Activated T-helper 2 cell treated with anti-CD3 and anti-CD28 coated beads, Interferon-gamma antibody, Interleukin-2, Interleukin-4, amounts not matched to agents 10 μg/mL and 5 μg/mL and 100 μg/mL, durations not matched to agents 14 hours and 24 hours and 36 hours (primary cell): ENCODE results near the gene MBNL1. TPM values are rescaled to one million over a fixed set of nuclear protein-coding genes. Genes with fewer than 3 reads are reported as not detected.

Source experiments
- DNase-seq: peaks from one replicate; pipeline ENCODE4 v3.0.0; 2021; ENCODE audit warnings: low spot score
- H3K27ac Mint-ChIP-seq: one replicate; pipeline ENCODE4 v1.8.0; 2021; ENCODE audit warnings: mixed read lengths
- H3K27me3 Mint-ChIP-seq: one replicate; pipeline ENCODE4 v1.8.0; 2021; ENCODE audit warnings: low read depth, mixed read lengths
- H3K36me3 Mint-ChIP-seq: one replicate; pipeline ENCODE4 v1.8.0; 2021; ENCODE audit warnings: low read depth, mixed read lengths
- H3K4me1 Mint-ChIP-seq: one replicate; pipeline ENCODE4 v1.8.0; 2021; ENCODE audit warnings: low read depth, mixed read lengths
- H3K4me3 Mint-ChIP-seq: one replicate; pipeline ENCODE4 v1.8.0; 2021; ENCODE audit warnings: low read depth, mild to moderate bottlenecking, moderate library complexity, mixed read lengths
- H3K9me3 Mint-ChIP-seq: one replicate; pipeline ENCODE4 v1.8.0; 2021; ENCODE audit warnings: mixed read lengths
- intact Hi-C: fragments of 100-400 bp; cut with micrococcal nuclease; formaldehyde crosslinking; loops from one replicate; pipeline ENCODE4 v1.15.1; 2023
- total RNA-seq: library from RNA; stranded (reverse); gene quantifications from 2 replicates; pipeline ENCODE4 v1.2.3, GENCODE V29; 2022

MBNL1 gene
- total RNA-seq, 1 donor from 2014 or later, result 230 TPM

DNA sequence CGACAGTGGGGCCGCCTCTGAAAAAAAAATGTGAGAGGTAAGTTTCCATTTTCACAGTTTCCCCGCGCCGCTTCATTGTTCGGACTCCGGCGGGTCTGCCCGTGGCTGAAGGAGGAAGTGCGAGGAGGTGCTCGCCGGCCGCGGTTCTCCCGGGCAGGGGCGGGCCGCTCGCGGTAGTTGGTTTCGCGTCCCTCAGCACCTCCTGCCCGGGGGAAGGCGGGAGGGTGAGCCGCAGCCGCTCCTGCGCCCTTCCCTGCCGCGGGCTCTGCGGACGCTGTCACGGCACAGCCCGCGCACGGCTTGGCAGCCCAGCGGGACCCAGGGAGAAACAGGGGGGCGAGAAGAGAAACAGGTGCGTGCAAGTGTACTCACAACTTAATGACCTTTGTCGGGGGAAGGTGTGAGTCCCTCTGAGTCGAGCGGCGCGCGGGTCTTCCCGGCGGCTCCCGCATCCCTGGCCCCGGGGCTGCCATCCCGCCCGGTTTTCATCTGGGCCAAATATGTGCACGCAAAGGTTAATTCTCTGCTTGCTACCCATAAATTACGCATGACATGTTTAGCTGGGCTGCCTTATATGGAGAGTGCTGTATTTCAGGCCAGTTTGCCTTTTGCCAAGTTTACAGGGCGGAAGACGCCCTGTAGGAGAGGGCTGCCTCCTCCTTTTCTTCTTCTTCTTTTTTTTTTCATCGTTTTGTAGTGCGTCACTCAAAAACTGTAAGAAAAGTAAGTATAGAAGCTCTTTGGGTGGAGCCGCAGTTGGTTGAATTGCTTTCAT, 514 bp downstream of the MBNL1 start:
- Mint-ChIP-seq H3K27me3 (no peaks in the 10 kb centered on the region), H3K4me3 (peak overlapping the region; percentile 94), H3K9me3 (no peaks in the 10 kb centered on the region), H3K4me1 (peaks cover 53% of the 10 kb centered on the region), H3K27ac (peak overlapping the region; percentile 89), H3K36me3 (peaks cover 32% of the 10 kb centered on the region)
- intact Hi-C loops, result loop anchor here (1.0 to 5.0 kb wide), 7 partner anchors 16 to 1507 kb away; partner anchors contain the start of genes RAP2B and SIAH2
- no peak for DNase-seq

DNA sequence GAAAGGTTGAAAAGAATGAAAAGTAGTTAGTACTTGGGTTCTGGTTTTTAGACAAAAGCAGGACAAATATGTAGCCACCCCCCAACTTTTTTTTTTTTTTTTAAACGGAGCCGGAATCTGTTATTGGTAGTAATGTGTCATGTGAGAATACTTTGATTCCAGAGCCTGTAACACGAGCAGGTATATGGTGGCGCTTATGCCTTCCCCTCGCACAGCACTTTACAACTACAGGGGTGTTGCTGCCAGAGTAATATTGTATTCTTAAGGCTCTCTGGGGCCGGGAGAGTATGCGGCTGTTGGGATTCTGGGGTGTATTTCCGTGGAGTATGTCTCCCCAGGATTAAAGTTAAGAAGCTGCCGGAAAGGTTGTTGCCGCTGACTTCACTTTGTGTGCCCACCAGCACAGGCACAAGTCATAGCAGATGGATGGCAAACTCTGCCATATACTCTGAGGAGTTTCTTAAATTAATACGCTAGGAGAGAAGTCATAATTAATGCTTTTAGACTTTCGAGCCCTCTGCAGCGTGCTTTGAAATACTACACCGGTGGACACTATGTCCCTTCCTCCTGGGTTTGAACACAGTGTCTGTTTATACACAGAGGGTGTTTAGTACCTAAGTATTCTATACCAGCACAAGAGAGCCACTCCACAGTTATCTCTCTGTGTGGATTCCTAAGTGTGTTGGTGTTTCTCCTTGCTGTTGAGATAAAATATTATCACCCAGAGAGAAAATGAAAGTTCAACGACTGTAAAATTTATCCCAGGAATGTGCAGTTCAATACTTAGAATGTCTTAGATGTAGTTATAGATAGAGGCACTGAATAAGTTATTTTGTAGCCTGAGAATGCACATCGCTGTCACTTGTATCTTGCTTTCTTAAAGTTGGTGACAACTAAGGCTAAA, 1.4 kb downstream of the MBNL1 start:
- peak overlapping the region; percentile 89 for H3K27ac Mint-ChIP-seq
- H3K4me1 Mint-ChIP-seq, result peaks cover 53% of the 10 kb centered on the region
- intact Hi-C loops, result loop anchor here (1.0 to 5.0 kb wide), 11 partner anchors 15 to 1508 kb away; partner anchors contain the start of genes GPR171, RAP2B and SIAH2
- no peaks in the 10 kb centered on the region for H3K27me3 Mint-ChIP-seq
- H3K4me3 Mint-ChIP-seq, result peak overlapping the region; percentile 94
- no peaks in the 10 kb centered on the region for H3K9me3 Mint-ChIP-seq
- no peak for DNase-seq
- H3K36me3 Mint-ChIP-seq, result peaks cover 29% of the 10 kb centered on the region

DNA sequence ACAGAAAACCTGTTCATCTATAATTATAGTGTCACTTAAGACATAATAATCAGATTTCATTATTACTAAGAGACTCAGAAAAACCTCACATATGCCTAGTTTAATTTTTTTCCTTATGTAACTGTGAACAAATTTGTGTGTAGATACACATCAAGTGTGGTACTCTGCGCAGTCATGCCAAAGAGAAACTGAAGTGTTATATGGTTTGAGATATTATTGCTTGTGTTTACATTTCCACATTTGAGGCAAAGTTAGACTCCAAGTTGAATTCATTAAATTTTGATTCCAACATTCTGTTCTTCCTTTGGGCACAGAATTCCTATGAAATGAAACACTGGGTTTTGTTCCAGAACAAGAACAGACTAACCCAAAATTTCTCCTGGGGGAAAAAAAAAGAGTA, 2.2 kb downstream of the MBNL1 start:
- H3K4me1 Mint-ChIP-seq, result peaks cover 55% of the 10 kb centered on the region

GRCh38 chr3:152271501-152272236, 2.9 kb downstream of the MBNL1 start:
- Mint-ChIP-seq H3K4me1 (peaks cover 53% of the 10 kb centered on the region), H3K36me3 (peaks cover 32% of the 10 kb centered on the region)
- DNase-seq, result no peak

More for the DNA sequence above, 2.2 kb downstream of the MBNL1 start:
- Mint-ChIP-seq H3K9me3 (no peaks in the 10 kb centered on the region), H3K36me3 (peaks cover 29% of the 10 kb centered on the region), H3K27me3 (no peaks in the 10 kb centered on the region), H3K27ac (peak overlapping the region; percentile 89), H3K4me3 (peak overlapping the region; percentile 94)
- intact Hi-C loops, result loop anchor here (1.0 to 5.0 kb wide), 5 partner anchors 8 to 1069 kb away; partner anchors contain the start of gene GPR171
- DNase-seq, result no peak

DNA sequence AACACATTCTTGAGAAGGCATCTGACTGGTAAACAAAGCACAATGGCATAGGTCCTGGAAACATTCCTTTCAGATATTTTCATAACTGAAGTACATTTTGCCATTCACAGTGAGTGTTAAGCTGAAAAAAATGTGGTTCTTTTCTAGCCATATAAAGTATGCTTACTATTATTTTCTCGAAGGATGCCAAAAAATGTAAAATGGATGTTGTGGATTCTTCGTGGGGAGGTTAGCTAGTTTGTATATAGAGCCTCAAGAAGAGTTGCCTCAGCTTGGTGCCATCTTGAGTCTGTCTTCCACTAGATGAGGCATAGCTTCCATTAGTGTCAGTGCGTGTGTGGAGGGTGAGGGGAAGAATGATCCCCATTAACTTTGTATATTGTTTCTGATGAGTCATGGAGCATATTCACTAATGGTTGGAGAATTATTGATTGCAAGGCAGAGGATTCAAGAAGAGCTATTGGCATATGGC, 4.1 kb downstream of the MBNL1 start:
- H3K4me3 Mint-ChIP-seq, result peak overlapping the region; percentile 77
- peaks cover 48% of the 10 kb centered on the region for H3K4me1 Mint-ChIP-seq
- DNase-seq, result no peak
- intact Hi-C loops, result loop anchor here (5.0 kb wide), 2 partner anchors 169 to 1071 kb away; partner anchors contain the start of gene GPR171
- H3K27ac Mint-ChIP-seq, result peak overlapping the region; percentile 77
- no peaks in the 10 kb centered on the region for H3K9me3 Mint-ChIP-seq
- H3K27me3 Mint-ChIP-seq, result no peaks in the 10 kb centered on the region
- peaks cover 33% of the 10 kb centered on the region for H3K36me3 Mint-ChIP-seq

More at GRCh38 chr3:152271501-152272236, 2.9 kb downstream of the MBNL1 start:
- H3K27ac Mint-ChIP-seq, result peak overlapping the region; percentile 89
- intact Hi-C loops, result loop anchor here (1.0 to 5.0 kb wide), 4 partner anchors 8 to 1069 kb away; partner anchors contain the start of gene GPR171
- H3K9me3 Mint-ChIP-seq, result no peaks in the 10 kb centered on the region
- no peaks in the 10 kb centered on the region for H3K27me3 Mint-ChIP-seq
- H3K4me3 Mint-ChIP-seq, result peak overlapping the region; percentile 94

- Mint-ChIP-seq H3K36me3 (peaks cover 15% of the 10 kb centered on the region), H3K9me3 (no peaks in the 10 kb centered on the region), H3K4me1 (peaks cover 71% of the 10 kb centered on the region), H3K4me3 (peak overlapping the region; percentile 5), H3K27me3 (no peaks in the 10 kb centered on the region), H3K27ac (peak overlapping the region; percentile 17)
- intact Hi-C loops, result no loop called here
- DNase-seq, result no peak
Observed at GRCh38 chr3:152276681-152277080, 8.0 kb downstream of the MBNL1 start.

GRCh38 chr3:152277198-152277597, 8.5 kb downstream of the MBNL1 start:
- intact Hi-C loops, result no loop called here
- H3K27ac Mint-ChIP-seq, result peak overlapping the region; percentile 53
- peaks cover 70% of the 10 kb centered on the region for H3K4me1 Mint-ChIP-seq

DNA sequence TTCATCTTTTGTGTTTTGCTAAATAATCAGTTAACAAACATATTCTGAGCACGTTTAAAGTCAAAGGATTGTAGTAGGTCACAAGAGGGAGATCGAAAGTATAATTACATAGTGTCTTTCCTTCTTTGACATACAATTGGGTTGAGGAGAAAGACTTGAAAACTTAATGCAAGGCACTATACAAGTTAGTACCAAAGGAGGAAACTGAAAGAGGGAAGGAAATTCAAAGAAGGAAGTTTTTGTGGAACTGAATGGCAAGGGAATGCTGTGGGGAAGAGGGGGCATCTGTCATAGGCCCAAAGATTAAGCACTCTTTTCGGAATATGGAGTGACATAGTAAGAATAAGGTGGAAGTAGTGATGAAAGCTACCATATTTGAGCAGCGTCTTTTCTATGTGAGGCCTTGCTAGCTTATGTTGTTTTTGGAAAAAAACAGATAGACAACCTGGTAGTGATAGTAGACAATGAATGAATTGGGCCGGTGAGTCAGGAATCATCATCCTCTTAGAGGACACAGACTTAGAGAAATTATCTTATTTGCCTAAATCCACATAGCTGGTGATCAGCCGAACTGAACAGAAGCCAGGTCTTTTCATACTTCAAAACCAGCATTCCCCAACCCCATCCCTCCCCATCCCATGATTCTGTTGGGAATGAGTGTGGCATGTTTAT, 10.2 kb downstream of the MBNL1 start:
- H3K36me3 Mint-ChIP-seq, result peaks cover 4% of the 10 kb centered on the region
- peak overlapping the region; percentile 54 for H3K4me3 Mint-ChIP-seq
- peaks cover 71% of the 10 kb centered on the region for H3K4me1 Mint-ChIP-seq
- no peaks in the 10 kb centered on the region for H3K9me3 Mint-ChIP-seq
- no peak for DNase-seq
- H3K27ac Mint-ChIP-seq, result peak overlapping the region; percentile 69
- no peaks in the 10 kb centered on the region for H3K27me3 Mint-ChIP-seq
- intact Hi-C loops, result loop anchor here (1.0 kb wide), 1 partner anchor 8 kb away; no protein-coding TSS in a partner anchor

More at GRCh38 chr3:152277198-152277597, 8.5 kb downstream of the MBNL1 start:
- Mint-ChIP-seq H3K4me3 (no peak overlapping the region), H3K9me3 (no peaks in the 10 kb centered on the region), H3K36me3 (peaks cover 10% of the 10 kb centered on the region), H3K27me3 (no peaks in the 10 kb centered on the region)
- DNase-seq, result no peak

DNA sequence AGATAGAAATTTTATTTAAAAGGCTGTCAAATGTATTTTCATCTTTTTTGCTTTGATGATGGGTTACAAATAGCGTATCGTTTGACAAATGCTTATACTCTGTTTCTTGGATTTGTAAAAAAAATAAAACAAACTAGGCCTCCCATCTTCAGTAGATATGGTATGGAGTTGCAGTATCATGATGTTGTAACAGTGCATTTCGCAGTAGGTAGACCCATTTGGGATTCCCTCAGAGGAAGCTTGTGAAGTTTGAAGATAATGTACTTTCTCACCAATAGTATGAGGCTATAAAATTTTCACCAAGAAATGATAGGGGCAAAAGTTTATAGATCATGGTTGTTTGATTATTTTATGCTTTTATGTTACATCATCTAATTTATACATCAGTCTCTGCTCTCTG, 10.8 kb downstream of the MBNL1 start:
- peaks cover 4% of the 10 kb centered on the region for H3K36me3 Mint-ChIP-seq
- peak overlapping the region; percentile 45 for H3K4me3 Mint-ChIP-seq
- intact Hi-C loops, result loop anchor here (1.0 kb wide), 1 partner anchor 8 kb away; no protein-coding TSS in a partner anchor
- no peaks in the 10 kb centered on the region for H3K9me3 Mint-ChIP-seq
- no peaks in the 10 kb centered on the region for H3K27me3 Mint-ChIP-seq
- DNase-seq, result no peak
- H3K4me1 Mint-ChIP-seq, result peaks cover 68% of the 10 kb centered on the region
- H3K27ac Mint-ChIP-seq, result peak overlapping the region; percentile 66

DNA sequence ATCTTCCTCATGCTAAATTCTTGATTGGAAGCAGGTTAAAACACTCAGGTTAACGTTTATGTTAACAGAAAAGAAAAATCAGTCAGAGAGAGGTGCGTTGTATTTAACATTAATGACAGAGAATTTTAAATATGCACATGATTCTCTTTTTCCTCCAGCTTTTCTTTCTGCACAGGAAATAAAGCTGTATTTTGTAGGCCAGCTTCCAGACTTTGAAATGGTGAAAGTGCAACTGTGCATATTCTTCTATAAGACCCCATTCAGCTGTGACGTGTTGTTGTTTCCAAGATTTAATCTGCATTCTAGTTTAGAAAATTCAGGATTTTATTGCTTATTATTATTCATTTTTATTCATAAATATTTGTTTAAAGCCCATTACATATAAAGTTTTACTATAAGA, 11.8 kb downstream of the MBNL1 start:
- H3K27ac Mint-ChIP-seq, result peak overlapping the region; percentile 43
- intact Hi-C loops, result loop anchor here (5.0 kb wide), 1 partner anchor 177 kb away; no protein-coding TSS in a partner anchor
- H3K27me3 Mint-ChIP-seq, result no peaks in the 10 kb centered on the region
- no peak for DNase-seq
- no peak overlapping the region for H3K4me3 Mint-ChIP-seq
- H3K4me1 Mint-ChIP-seq, result peaks cover 70% of the 10 kb centered on the region
- peaks cover 8% of the 10 kb centered on the region for H3K36me3 Mint-ChIP-seq
- H3K9me3 Mint-ChIP-seq, result no peaks in the 10 kb centered on the region

DNA sequence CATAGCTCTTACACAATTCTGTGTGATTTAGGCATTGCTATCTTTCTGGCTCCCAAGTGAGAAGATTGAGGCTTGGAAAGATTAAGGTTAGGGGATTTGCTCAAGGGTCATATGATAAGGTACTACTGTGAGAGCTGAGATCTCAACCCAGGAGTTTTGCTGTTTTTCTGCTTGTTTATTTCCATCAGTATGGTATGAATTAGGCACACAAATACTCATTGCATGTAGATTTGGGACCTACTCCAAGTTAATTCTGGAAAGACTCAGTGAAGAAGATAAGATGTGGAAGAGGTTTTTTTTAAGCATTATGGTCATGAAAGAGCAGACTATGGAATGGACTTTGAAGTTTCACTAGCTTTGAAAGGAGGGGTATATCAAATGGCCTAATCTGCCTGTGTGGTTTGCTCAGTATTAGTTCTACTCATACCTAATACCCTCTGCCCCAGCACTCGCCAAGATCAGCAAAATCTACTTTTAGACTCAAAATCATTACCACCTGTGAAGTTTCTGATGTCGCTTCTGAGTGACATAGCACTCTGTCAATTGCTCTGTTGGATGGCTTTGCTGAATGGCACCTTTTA, 12.5 kb downstream of the MBNL1 start:
- DNase-seq, result no peak
- peak overlapping the region; percentile 78 for H3K27ac Mint-ChIP-seq
- no peak overlapping the region for H3K4me3 Mint-ChIP-seq
- H3K27me3 Mint-ChIP-seq, result no peaks in the 10 kb centered on the region
- H3K4me1 Mint-ChIP-seq, result peaks cover 71% of the 10 kb centered on the region
- no peaks in the 10 kb centered on the region for H3K9me3 Mint-ChIP-seq
- H3K36me3 Mint-ChIP-seq, result peaks cover 13% of the 10 kb centered on the region
- intact Hi-C loops, result loop anchor here (5.0 kb wide), 1 partner anchor 176 kb away; no protein-coding TSS in a partner anchor
